ENCODE results near the gene PHRF1.
"Not testable (repeated sequence)": the region's sequence is repeated elsewhere in the genome, so short reads cannot be mapped to it uniquely, and the experiment has no call there.

PHRF1 gene

GRCh38 chr11:567011-567628, 9.2 kb upstream of the PHRF1 start:
- H3K4me3 ChIP-seq (ENCODE audit: low read depth in 1 of 5, low read length in 5 of 5), result no peak overlapping the region
- H3K9ac ChIP-seq (ENCODE audit: low read length in 5 of 5), result no peak overlapping the region
- no peak overlapping the region for H3K27ac ChIP-seq (ENCODE audit: low read depth, low read length)
- peaks cover 2 to 17% (median 15%) of the 10 kb centered on the region in 5 donors for H3K4me1 ChIP-seq (ENCODE audit: control insufficient read depth in 5 of 5, insufficient read depth in 5 of 5, low read length in 5 of 5)
- H3K27me3 ChIP-seq (ENCODE audit: control insufficient read depth in 5 of 5, insufficient read depth in 4 of 5, low read length in 5 of 5), result peaks cover 0 to 4% (median 0%) of the 10 kb centered on the region in 5 donors
- H3K36me3 ChIP-seq (ENCODE audit: control insufficient read depth in 5 of 5, insufficient read depth in 5 of 5, low read length in 5 of 5), result peaks cover 0 to 3% (median 0%) of the 10 kb centered on the region in 5 donors
- no peaks in the 10 kb centered on the region for H3K9me3 ChIP-seq (ENCODE audit: control insufficient read depth in 5 of 5, low read length in 5 of 5)

GRCh38 chr11:567629-568292, 8.5 kb upstream of the PHRF1 start:
- no peaks in the 10 kb centered on the region for H3K9me3 ChIP-seq (ENCODE audit: control insufficient read depth in 5 of 5, low read length in 5 of 5)
- peak overlapping the region in 1 of 5 donors; percentile 62 for H3K9ac ChIP-seq (ENCODE audit: low read length in 5 of 5)
- H3K4me1 ChIP-seq (ENCODE audit: control insufficient read depth in 5 of 5, insufficient read depth in 5 of 5, low read length in 5 of 5), result peaks cover 2 to 17% (median 15%) of the 10 kb centered on the region in 5 donors
- H3K4me3 ChIP-seq (ENCODE audit: low read depth in 1 of 5, low read length in 5 of 5), result peak overlapping the region in 4 of 5 donors; percentile 22 to 70 (median 36)
- H3K27me3 ChIP-seq (ENCODE audit: control insufficient read depth in 5 of 5, insufficient read depth in 4 of 5, low read length in 5 of 5), result peaks cover 0 to 4% (median 0%) of the 10 kb centered on the region in 5 donors
- peaks cover 0 to 3% (median 0%) of the 10 kb centered on the region in 5 donors for H3K36me3 ChIP-seq (ENCODE audit: control insufficient read depth in 5 of 5, insufficient read depth in 5 of 5, low read length in 5 of 5)
- no peak overlapping the region for H3K27ac ChIP-seq (ENCODE audit: low read depth, low read length)

- Histone ChIP-seq H3K9me3 (ENCODE audit: control insufficient read depth in 5 of 5, low read length in 5 of 5) (no peaks in the 10 kb centered on the region), H3K27ac (ENCODE audit: low read depth, low read length) (no peak overlapping the region), H3K36me3 (ENCODE audit: control insufficient read depth in 5 of 5, insufficient read depth in 5 of 5, low read length in 5 of 5) (peaks cover 0 to 3% (median 0%) of the 10 kb centered on the region in 5 donors), H3K9ac (ENCODE audit: low read length in 5 of 5) (peak overlapping the region in 4 of 5 donors; percentile 52 to 81 (median 70)), H3K4me1 (ENCODE audit: control insufficient read depth in 5 of 5, insufficient read depth in 5 of 5, low read length in 5 of 5) (peaks cover 2 to 17% (median 15%) of the 10 kb centered on the region in 5 donors), H3K27me3 (ENCODE audit: control insufficient read depth in 5 of 5, insufficient read depth in 4 of 5, low read length in 5 of 5) (peaks cover 0 to 4% (median 0%) of the 10 kb centered on the region in 5 donors), H3K4me3 (ENCODE audit: low read depth in 1 of 5, low read length in 5 of 5) (peak overlapping the region in 4 of 5 donors; percentile 53 to 70 (median 66))
These were observed 7.7 kb upstream of the PHRF1 start for GRCh38 chr11:568306-569157.

GRCh38 chr11:569158-569885, 6.9 kb upstream of the PHRF1 start:
- no peaks in the 10 kb centered on the region for H3K9me3 ChIP-seq (ENCODE audit: control insufficient read depth in 5 of 5, low read length in 5 of 5)
- H3K4me1 ChIP-seq (ENCODE audit: control insufficient read depth in 5 of 5, insufficient read depth in 5 of 5, low read length in 5 of 5), result peaks cover 2 to 17% (median 15%) of the 10 kb centered on the region in 5 donors
- no peak overlapping the region for H3K27ac ChIP-seq (ENCODE audit: low read depth, low read length)
- no peaks in the 10 kb centered on the region for H3K36me3 ChIP-seq (ENCODE audit: control insufficient read depth in 5 of 5, insufficient read depth in 5 of 5, low read length in 5 of 5)
- H3K4me3 ChIP-seq (ENCODE audit: low read depth in 1 of 5, low read length in 5 of 5), result peak overlapping the region; percentile 53 to 70 (median 64)
- peak overlapping the region in 4 of 5 donors; percentile 52 to 81 (median 70) for H3K9ac ChIP-seq (ENCODE audit: low read length in 5 of 5)
- peaks cover 0 to 4% (median 0%) of the 10 kb centered on the region in 5 donors for H3K27me3 ChIP-seq (ENCODE audit: control insufficient read depth in 5 of 5, insufficient read depth in 4 of 5, low read length in 5 of 5)

- peaks cover 0 to 5% (median 4%) of the 10 kb centered on the region in 5 donors for H3K27me3 ChIP-seq (ENCODE audit: control insufficient read depth in 5 of 5, insufficient read depth in 4 of 5, low read length in 5 of 5)
- no peak overlapping the region for H3K9ac ChIP-seq (ENCODE audit: low read length in 5 of 5)
- no peak overlapping the region for H3K27ac ChIP-seq (ENCODE audit: low read depth, low read length)
- peaks cover 2 to 26% (median 22%) of the 10 kb centered on the region in 5 donors for H3K4me1 ChIP-seq (ENCODE audit: control insufficient read depth in 5 of 5, insufficient read depth in 5 of 5, low read length in 5 of 5)
- H3K36me3 ChIP-seq (ENCODE audit: control insufficient read depth in 5 of 5, insufficient read depth in 5 of 5, low read length in 5 of 5), result no peaks in the 10 kb centered on the region
- no peaks in the 10 kb centered on the region for H3K9me3 ChIP-seq (ENCODE audit: control insufficient read depth in 5 of 5, low read length in 5 of 5)
- H3K4me3 ChIP-seq (ENCODE audit: low read depth in 1 of 5, low read length in 5 of 5), result no peak overlapping the region
These were observed 4.5 kb upstream of the PHRF1 start for GRCh38 chr11:571802-572185.

- Histone ChIP-seq H3K9ac (ENCODE audit: low read length in 5 of 5) (no peak overlapping the region), H3K36me3 (ENCODE audit: control insufficient read depth in 5 of 5, insufficient read depth in 5 of 5, low read length in 5 of 5) (no peaks in the 10 kb centered on the region), H3K4me3 (ENCODE audit: low read depth in 1 of 5, low read length in 5 of 5) (no peak overlapping the region), H3K9me3 (ENCODE audit: control insufficient read depth in 5 of 5, low read length in 5 of 5) (no peaks in the 10 kb centered on the region), H3K27ac (ENCODE audit: low read depth, low read length) (no peak overlapping the region), H3K4me1 (ENCODE audit: control insufficient read depth in 5 of 5, insufficient read depth in 5 of 5, low read length in 5 of 5) (peaks cover 14 to 34% (median 33%) of the 10 kb centered on the region in 5 donors), H3K27me3 (ENCODE audit: control insufficient read depth in 5 of 5, insufficient read depth in 4 of 5, low read length in 5 of 5) (peaks cover 0 to 5% (median 4%) of the 10 kb centered on the region in 5 donors)
These were observed 3.0 kb upstream of the PHRF1 start for GRCh38 chr11:573146-573759.

GRCh38 chr11:574031-574570, 2.2 kb upstream of the PHRF1 start:
- H3K27ac ChIP-seq (ENCODE audit: low read depth, low read length); H3K9me3 ChIP-seq (ENCODE audit: control insufficient read depth in 5 of 5, low read length in 5 of 5); H3K27me3 ChIP-seq (ENCODE audit: control insufficient read depth in 5 of 5, insufficient read depth in 4 of 5, low read length in 5 of 5); H3K4me3 ChIP-seq (ENCODE audit: low read depth in 1 of 5, low read length in 5 of 5); H3K36me3 ChIP-seq (ENCODE audit: control insufficient read depth in 5 of 5, insufficient read depth in 5 of 5, low read length in 5 of 5); H3K9ac ChIP-seq (ENCODE audit: low read length in 5 of 5): not testable (repeated sequence)
- H3K4me1 ChIP-seq (ENCODE audit: control insufficient read depth in 5 of 5, insufficient read depth in 5 of 5, low read length in 5 of 5), result peaks cover 16 to 39% (median 35%) of the 10 kb centered on the region in 5 donors

- Histone ChIP-seq H3K9ac (ENCODE audit: low read length in 5 of 5) (no peak overlapping the region), H3K4me3 (ENCODE audit: low read depth in 1 of 5, low read length in 5 of 5) (peak overlapping the region in 4 of 5 donors; percentile 61 to 82 (median 68)), H3K9me3 (ENCODE audit: control insufficient read depth in 5 of 5, low read length in 5 of 5) (no peaks in the 10 kb centered on the region), H3K36me3 (ENCODE audit: control insufficient read depth in 5 of 5, insufficient read depth in 5 of 5, low read length in 5 of 5) (no peaks in the 10 kb centered on the region), H3K27me3 (ENCODE audit: control insufficient read depth in 5 of 5, insufficient read depth in 4 of 5, low read length in 5 of 5) (peaks cover 0 to 5% (median 4%) of the 10 kb centered on the region in 5 donors), H3K4me1 (ENCODE audit: control insufficient read depth in 5 of 5, insufficient read depth in 5 of 5, low read length in 5 of 5) (peaks cover 14 to 39% (median 35%) of the 10 kb centered on the region in 5 donors), H3K27ac (ENCODE audit: low read depth, low read length) (no peak overlapping the region)
These were observed 1.5 kb upstream of the PHRF1 start for GRCh38 chr11:574632-575312.

All from subcutaneous abdominal adipose tissue (tissue), 5 donors.